OCI-LY7 (cell line): Measurements from ENCODE around the gene FRAS1.

Source experiments
- EZH2phosphoT487 ChIP-seq: fragments of 200-600 bp; sonication (generic); IDR thresholded peaks from 2 replicates; pipeline ENCODE4 v1.6.1; 2018; ENCODE audit warnings: low read depth, borderline replicate concordance, mild to moderate bottlenecking, mixed run types, antibody characterized with exemption, low read length, moderate library complexity, mixed read lengths
- TF ChIP-seq, protein P1 (sequence below): fragments of 200-600 bp; sonication (generic); conservative IDR thresholded peaks from 2 replicates; pipeline ENCODE4 v1.5.1; 2014; ENCODE audit warnings: mild to moderate bottlenecking, antibody characterized with exemption, low read length, moderate library complexity, mixed read lengths

DNA sequence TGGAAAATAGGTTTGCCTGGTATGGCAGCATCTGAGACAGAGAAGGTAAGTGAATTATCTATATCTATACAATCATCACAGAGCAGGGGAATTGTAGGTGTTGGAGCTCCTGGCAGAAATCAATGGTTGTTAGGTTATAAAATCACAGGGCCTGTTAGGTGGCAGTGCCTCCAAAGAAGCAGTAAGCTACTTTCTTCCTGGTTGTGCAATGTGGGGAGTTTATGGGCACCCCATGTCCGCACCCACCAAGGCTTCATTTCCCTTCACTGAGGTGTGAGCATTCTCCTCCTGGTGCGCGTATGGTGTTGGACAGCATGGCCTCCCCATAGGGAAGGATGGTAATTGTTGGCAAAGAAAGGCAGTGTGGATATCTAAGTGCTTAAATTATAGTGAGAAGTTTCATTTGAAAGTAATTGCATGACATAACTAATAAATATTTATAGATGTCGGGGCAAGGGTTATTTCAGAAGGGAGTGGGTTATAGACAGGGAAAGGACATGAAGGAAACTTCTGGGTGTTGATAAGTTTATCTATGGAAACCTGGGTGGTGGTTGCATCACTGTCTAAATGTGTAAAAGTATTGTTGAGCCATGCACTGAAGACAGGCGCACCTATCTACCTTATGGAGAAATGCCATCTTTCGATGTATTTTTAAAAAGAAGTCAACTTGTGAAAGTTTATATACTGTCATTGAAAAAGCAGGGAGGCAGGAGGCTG is 153.7 kb downstream of the FRAS1 start:
- TF ChIP-seq, protein P1, sequence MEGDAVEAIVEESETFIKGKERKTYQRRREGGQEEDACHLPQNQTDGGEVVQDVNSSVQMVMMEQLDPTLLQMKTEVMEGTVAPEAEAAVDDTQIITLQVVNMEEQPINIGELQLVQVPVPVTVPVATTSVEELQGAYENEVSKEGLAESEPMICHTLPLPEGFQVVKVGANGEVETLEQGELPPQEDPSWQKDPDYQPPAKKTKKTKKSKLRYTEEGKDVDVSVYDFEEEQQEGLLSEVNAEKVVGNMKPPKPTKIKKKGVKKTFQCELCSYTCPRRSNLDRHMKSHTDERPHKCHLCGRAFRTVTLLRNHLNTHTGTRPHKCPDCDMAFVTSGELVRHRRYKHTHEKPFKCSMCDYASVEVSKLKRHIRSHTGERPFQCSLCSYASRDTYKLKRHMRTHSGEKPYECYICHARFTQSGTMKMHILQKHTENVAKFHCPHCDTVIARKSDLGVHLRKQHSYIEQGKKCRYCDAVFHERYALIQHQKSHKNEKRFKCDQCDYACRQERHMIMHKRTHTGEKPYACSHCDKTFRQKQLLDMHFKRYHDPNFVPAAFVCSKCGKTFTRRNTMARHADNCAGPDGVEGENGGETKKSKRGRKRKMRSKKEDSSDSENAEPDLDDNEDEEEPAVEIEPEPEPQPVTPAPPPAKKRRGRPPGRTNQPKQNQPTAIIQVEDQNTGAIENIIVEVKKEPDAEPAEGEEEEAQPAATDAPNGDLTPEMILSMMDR: no peak
- no peak for TF ChIP-seq EZH2phosphoT487
